HepG2 (cell line): ENCODE data around the gene VPS11. TPM values are rescaled to one million over a fixed set of nuclear protein-coding genes. Genes with fewer than 3 reads are reported as not detected.

Experiments
- ARNTL ChIP-seq: sonication (generic); formaldehyde crosslinking; IDR thresholded peaks from 2 replicates; pipeline ENCODE4 v1.4.0; 2020; ENCODE audit warnings: mild to moderate bottlenecking, missing genetic modification reagents
- ATF7 ChIP-seq, 2 experiments: fragments of 450-650 bp in 1 of 2; sonication (generic) in 1 of 2; formaldehyde crosslinking in 1 of 2; IDR thresholded peaks; 2 replicates each; pipeline versions ENCODE4 v1.4.0 to v1.6.1; 2016 to 2020; ENCODE audit warnings: antibody characterized with exemption in 1 of 2, mild to moderate bottlenecking in 1 of 2, missing genetic modification reagents in 1 of 2
- CREB3 ChIP-seq: sonication (generic); formaldehyde crosslinking; IDR thresholded peaks from 2 replicates; pipeline ENCODE4 v1.5.0; 2020; ENCODE audit warnings: missing genetic modification reagents
- FOXO4 ChIP-seq: sonication (generic); formaldehyde crosslinking; conservative IDR thresholded peaks from 2 replicates; pipeline ENCODE4 v1.8.1; 2023; ENCODE audit warnings: missing genetic modification reagents
- HMGA1 ChIP-seq: sonication (generic); formaldehyde crosslinking; conservative IDR thresholded peaks from 2 replicates; pipeline ENCODE4 v1.4.0; 2020; ENCODE audit warnings: missing genetic modification reagents
- HOXD1 ChIP-seq: sonication (generic); formaldehyde crosslinking; IDR thresholded peaks from 2 replicates; pipeline ENCODE4 v1.5.0; 2020; ENCODE audit warnings: missing genetic modification reagents
- KDM4B ChIP-seq: sonication (generic); formaldehyde crosslinking; IDR thresholded peaks from 2 replicates; pipeline ENCODE4 v1.4.0; 2020; ENCODE audit warnings: missing genetic modification reagents
- NCOA1 ChIP-seq: sonication (generic); formaldehyde crosslinking; IDR thresholded peaks from 2 replicates; pipeline ENCODE4 v1.9.0; 2021; ENCODE audit warnings: missing genetic modification reagents
- NFYC ChIP-seq: IDR thresholded peaks from 2 replicates; pipeline ENCODE4 v1.6.1; 2016; ENCODE audit warnings: missing genetic modification reagents, missing compliant biosample characterization
- NR3C1 ChIP-seq: sonication (generic); formaldehyde crosslinking; IDR thresholded peaks from 2 replicates; pipeline ENCODE4 v1.4.0; 2020; ENCODE audit warnings: missing genetic modification reagents
- RXRB ChIP-seq: IDR thresholded peaks from 2 replicates; pipeline ENCODE4 v1.6.1; 2016; ENCODE audit warnings: borderline replicate concordance, missing genetic modification reagents, missing compliant biosample characterization
- SIX4 ChIP-seq: sonication (generic); formaldehyde crosslinking; IDR thresholded peaks from 2 replicates; pipeline ENCODE4 v1.4.0; 2020; ENCODE audit warnings: missing genetic modification reagents
- SMARCC2 ChIP-seq: fragments of 450-650 bp; IDR thresholded peaks from 2 replicates; pipeline ENCODE4 v1.6.1; 2017; ENCODE audit warnings: antibody characterized with exemption, mild to moderate bottlenecking
- SRY ChIP-seq: sonication (generic); formaldehyde crosslinking; IDR thresholded peaks from 2 replicates; pipeline ENCODE4 v1.8.0; 2022; ENCODE audit warnings: mild to moderate bottlenecking, missing genetic modification reagents
- ZBTB42 ChIP-seq: sonication (generic); formaldehyde crosslinking; IDR thresholded peaks from 2 replicates; pipeline ENCODE4 v1.5.0; 2020; ENCODE audit warnings: mild to moderate bottlenecking, missing genetic modification reagents
- ZGPAT ChIP-seq: IDR thresholded peaks from 2 replicates; pipeline ENCODE4 v1.6.1; 2016; ENCODE audit warnings: mild to moderate bottlenecking
- ZNF230 ChIP-seq: sonication (generic); formaldehyde crosslinking; IDR thresholded peaks from 2 replicates; pipeline ENCODE4 v1.4.0; 2020; ENCODE audit warnings: mild to moderate bottlenecking, missing genetic modification reagents
- ZNF407 ChIP-seq: sonication (generic); formaldehyde crosslinking; IDR thresholded peaks from one replicate; pipeline ENCODE4 v1.5.1; 2020; ENCODE audit warnings: mild to moderate bottlenecking, missing genetic modification reagents; ENCODE audit errors: not compliant biosample characterization
- ZNF530 ChIP-seq: sonication (generic); formaldehyde crosslinking; IDR thresholded peaks from 2 replicates; pipeline ENCODE4 v1.5.0; 2020; ENCODE audit warnings: low read depth, mild to moderate bottlenecking, missing genetic modification reagents
- polyA plus RNA-seq, 8 experiments: library from polyadenylated mRNA; depleted of rRNA in 3 of 8; stranded (reverse) in 7 of 8; unstranded in 1 of 8; fragments of >200 nt; fragmentation: Illumina TruSeq in 4 of 8; extraction: Trizol in 4 of 8; gene quantifications; 2 replicates each; pipeline versions ENCODE4 v1.2.1 to v1.2.3, GENCODE V29; 2011 to 2016; ENCODE audit warnings: low read depth in 4 of 8, missing spikeins in 1 of 8, mixed read lengths in 1 of 8; ENCODE audit not compliant: insufficient read depth in 1 of 8
- total RNA-seq, 5 experiments: library from RNA; depleted of rRNA; stranded (reverse); fragments of >200 nt; fragmentation: Illumina TruSeq; extraction: Trizol; gene quantifications; 2 replicates each; pipeline ENCODE4 v1.2.3, GENCODE V29; 2016; ENCODE audit warnings: low read depth in 1 of 5

The VPS11 gene
- total and polyA plus RNA-seq, 2 of the 13 experiments (the other 11 are each of a cell fraction or from before 2014, with no cell fraction given) = 13.7 to 21.6 TPM

GRCh38 chr11:119101759-119102423 is 34.3 kb downstream of the VPS11 start, which contains the start of gene DPAGT1 (continued):
- TF ChIP-seq SIX4 (CRISPR knock-in tag) (no peak), ARNTL (no peak), NFYC (CRISPR knock-in tag) (no peak), NCOA1 (CRISPR knock-in tag) (no peak), ZNF230 (CRISPR knock-in tag) (no peak), KDM4B (CRISPR knock-in tag) (0 out of 2 replicates have a peak, but pooled peaks have one; percentile 12), ATF7 (IDR thresholded peaks at IDR 0.05) (no peak), ATF7 (CRISPR knock-in tag; IDR thresholded peaks at IDR 0.05) (no peak), ZNF530 (CRISPR knock-in tag) (no peak), ZNF407 (CRISPR knock-in tag) (no peak), ZBTB42 (no peak), RXRB (CRISPR knock-in tag) (no peak; the same call in 1 of the 2 replicates), SRY (CRISPR knock-in tag) (no peak; the same call in 1 of the 2 replicates), CREB3 (CRISPR knock-in tag) (0 out of 2 replicates have a peak, but pooled peaks have one; percentile 34), HMGA1 (CRISPR knock-in tag) (no peak), NR3C1 (CRISPR knock-in tag) (no peak), HOXD1 (CRISPR knock-in tag) (no peak), ZGPAT (CRISPR knock-in tag) (peak; percentile 83; the same call in 1 of the 2 replicates), SMARCC2 (no peak), FOXO4 (CRISPR knock-in tag) (no peak)
